Brain pericyte (primary cell): ENCODE data around the gene RFC4.

Source experiments
- DNase-seq: peaks from one replicate; pipeline ENCODE4 v3.0.0-alpha.2; 2012; ENCODE audit warnings: low read depth, low spot score

The RFC4 gene

DNA sequence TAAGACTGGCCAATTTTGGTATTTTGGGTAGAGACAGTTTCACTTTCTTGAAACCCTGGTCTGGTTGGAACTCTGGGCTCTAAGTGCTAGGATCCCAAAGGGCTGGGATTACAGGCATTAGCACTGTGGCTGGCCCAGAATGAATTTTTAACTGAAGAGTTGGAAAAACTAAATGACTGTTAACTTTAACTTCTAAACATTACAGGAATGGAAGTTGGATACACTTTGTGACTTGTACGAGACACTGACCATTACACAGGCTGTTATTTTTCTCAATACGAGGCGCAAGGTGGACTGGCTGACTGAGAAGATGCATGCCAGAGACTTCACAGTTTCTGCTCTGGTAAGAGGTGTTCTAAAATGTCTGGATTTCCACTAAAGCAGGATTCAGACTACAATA, 19.4 kb downstream of the RFC4 start:
- no peak for DNase-seq

DNA sequence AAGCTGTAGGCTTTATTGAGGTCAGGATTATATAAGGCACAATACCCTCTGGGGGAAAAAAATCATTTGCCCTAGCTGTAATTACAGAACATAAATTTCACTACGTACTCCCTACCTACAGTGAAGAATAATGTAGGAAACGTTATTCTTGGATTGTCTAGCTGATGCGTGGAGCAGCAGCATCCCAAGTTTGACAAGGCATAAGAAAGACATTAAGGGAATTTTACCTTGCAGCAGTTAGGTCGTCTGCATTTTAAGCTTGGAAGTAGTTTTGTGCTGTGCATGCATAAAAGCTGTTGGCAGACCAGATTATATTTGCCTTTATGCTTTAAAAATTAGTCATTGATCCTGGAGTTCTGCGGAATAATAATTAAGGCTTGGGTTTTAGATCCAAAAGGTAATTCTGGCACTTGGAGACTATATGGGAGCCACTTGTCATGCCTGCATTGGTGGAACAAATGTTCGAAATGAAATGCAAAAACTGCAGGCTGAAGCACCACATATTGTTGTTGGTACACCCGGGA, 20.7 kb downstream of the RFC4 start:
- no peak for DNase-seq

DNA sequence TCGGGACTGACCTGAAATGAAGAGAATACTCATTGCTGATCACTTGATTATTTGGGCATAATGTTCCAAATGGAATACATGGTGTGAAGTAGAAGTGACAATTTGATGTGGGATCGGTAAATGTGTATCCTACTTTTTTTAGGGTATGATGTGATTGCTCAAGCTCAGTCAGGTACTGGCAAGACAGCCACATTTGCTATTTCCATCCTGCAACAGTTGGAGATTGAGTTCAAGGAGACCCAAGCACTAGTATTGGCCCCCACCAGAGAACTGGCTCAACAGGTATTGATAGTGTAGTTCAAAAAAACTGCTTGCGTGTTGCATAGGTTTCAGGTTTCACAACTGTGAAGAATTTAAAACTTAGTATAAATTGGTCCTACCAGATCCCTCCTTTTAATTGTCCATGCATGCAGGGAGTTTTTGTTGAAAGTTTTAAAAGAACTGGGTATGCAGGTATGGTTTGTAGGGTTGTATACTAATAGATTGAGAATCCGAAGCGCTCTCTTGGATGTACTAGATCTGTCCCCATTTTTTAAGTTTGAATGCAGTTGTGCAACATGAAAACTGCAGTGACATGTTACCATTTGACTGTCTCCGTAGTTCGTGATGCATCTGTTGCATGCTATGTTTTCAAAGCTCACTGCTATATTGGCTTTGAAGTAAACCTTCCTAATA, 21.3 kb downstream of the RFC4 start:
- DNase-seq = no peak

DNA sequence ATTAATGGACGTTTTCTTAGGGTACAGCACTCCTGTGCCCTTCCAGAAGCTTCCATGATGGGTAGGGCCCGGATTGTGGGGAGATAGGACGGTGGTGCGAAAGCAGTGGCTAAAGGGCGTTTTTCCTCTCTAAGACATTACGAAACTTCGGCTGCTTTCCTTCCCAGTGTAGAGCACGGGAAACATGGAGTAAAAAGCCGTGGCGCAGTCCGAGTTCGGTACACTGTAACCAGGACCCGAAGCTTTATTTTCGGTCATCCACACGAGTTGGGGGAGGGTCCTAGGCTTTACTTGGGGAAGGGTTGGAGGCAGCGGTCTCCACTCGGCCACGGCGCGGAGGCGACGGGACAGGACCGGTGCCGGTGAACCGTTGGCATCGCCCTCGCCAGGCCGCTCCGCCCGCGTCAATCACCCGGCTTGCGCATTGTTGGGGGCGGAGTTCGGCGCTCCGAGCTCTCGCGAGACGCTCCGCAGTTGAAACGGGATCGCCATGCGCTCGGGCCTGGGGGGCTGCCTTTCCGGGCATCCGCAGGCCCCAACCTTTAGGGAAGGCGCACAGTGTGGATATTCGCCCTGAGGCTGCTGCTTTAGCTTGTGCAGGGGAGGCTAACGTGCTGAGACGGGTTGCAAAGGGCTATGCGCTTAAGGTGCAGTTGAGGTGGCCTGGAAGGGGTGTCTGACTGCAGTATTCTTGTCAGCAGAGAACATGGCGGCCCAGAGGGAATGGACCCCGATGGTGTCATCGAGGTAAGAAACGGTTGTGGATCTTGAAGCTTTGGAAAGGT, 22.4 kb downstream of the RFC4 start:
- no peak for DNase-seq

DNA sequence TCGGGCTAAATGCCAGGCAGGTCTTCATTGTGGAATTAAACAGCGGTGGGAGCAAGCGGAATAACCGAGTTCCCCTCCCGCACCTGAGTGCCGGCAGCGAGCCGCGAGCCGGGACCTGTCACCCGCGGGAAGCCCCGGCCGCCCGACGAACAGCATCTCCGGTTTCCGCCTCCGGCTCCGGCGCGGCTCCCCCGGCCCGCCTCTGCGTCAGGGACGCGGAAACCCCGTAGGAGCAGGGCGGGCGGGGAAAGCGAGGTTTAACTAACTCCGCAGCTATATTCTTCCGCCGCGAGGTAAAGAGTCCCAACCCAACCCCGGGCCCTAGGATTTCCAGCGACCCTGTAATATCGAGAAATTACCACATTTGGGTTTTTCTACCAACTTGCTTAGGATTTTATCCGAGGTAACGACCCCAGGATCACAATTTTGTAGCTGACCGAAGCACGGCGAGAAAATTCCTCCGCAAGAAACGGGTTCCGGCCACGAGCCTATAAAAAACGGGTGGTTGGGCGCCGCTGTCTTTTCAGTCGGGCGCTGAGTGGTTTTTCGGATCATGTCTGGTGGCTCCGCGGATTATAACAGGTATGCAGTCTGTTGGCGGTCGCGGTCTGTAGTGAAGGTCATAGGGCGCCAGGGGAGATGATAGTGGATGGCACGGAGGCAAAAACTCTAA, 23.1 kb downstream of the RFC4 start, which contains the start of gene EIF4A2:
Gene EIF4A2 (plus strand): TSS at position 520 of the 673 bp plus-strand sequence. CDS start 34 bp downstream, at position 554.
- peak; percentile 59 for DNase-seq

DNA sequence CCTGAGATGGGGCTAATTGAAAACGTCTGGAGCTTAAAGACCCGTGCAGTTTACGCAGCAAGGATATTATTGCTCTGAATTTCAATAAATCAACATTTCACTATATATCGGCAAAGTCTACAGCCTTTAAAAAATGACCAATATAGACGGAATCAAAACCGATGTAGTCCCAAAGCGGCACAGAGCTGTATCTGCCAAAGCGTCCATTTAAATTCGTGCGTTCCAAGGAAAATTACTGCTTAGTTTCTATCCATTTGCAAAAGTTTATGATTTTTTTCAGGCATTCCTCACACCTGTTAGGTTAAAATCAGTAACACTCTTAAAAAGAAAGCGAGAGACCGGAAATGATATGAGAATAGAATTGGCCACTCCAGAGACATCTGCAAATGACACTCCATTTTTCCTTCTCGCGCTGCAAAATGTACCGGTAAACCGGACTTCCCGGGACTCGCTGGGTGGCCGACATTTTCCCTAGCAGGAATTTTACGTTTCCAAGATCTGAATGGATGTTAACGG, 23.7 kb downstream of the RFC4 start:
- DNase-seq = no peak

DNA sequence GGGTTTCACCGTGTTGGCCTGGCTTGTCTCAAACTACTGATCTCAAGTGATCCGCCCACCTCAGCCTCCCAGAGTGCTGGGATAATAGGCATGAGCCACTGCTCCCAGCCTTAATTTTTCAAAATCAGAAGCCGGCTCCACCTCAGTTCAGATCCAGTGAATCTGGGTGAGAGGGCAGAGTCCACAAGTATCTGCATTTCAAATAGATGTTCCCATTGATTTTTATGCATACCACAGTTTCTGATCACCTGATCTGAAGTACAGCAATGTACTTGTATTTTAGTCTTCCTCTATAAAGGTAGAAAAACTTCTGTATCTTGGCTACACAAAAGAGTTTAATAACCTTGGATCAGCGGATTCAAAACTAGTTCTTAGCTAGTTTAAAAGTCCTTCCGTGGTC, 27.1 kb downstream of the RFC4 start:
- DNase-seq = no peak

DNA sequence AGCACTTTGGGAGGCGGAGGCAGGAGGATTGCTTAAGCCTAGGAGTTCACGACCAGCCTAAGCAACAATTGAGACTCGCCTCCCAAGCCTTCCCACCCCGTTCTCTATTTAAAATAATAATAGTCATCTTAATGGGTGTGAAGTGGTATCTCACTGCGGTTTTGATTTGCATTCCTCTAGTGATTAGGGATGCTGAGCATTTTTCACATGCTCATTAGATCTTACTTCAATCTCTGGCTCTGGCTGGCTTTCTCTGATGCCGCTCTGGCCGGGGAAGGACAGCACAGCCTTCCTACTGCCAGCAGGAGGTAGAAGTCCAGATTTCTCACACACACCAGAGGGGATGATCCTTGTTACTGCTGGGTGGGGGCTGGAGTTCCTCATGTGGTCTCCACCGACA, 30.3 kb downstream of the RFC4 start:
- no peak for DNase-seq

DNA sequence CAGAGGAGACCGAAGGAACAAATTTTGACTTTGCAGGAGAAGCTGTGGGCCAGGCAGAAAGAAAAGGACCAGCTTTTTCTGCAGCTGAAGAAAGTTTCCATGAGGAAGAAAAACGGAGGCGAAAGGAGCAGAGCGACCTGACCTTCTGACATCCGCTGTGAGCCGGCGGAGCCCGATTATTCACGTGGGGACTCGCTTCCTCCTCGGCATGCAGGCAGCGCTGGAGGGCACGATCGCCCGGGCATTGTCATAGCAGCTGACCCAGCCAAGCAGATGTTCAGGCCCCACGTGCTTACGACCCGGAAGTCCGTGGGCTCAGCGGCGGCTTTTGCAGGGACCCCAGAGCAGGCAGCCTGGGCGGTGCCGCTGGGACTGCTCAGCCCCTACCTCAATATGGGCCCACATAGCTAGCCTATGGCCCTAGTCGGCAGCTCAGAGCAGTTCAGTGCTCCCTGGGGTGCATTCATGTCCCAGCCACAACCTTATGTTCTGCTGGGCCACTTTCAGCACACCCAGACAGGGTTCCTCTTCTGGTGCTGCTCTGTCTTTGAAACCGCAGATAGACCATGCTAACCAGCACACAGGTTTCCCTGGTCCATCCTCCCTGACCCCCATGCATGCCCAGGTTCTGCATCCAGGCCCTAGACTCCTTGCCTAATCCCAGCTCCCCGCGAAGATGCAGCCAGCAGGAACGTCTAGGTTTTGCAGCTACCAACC, 33.4 kb downstream of the RFC4 start:
- DNase-seq = no peak

DNA sequence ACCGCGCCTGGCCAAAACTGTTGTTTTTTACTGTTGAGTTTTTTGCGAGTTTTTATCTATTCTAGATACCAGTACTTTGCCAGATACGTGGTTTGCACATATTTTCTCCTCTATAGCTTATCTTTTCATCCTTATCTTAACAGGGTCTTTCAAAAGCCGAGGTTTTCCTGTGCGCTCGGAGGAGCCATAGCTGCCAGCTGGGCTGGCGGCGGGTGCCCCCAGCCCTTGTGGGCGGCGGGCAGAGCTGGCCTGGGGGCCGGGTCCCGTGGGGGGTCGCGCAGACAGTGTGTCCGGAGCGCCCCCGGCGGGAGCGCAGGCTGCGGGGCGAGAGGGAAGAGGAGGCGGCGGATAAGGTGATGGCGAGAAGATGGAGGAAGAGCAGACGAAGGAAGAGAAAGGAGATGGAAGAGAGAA, 34.0 kb downstream of the RFC4 start:
- no peak for DNase-seq

DNA sequence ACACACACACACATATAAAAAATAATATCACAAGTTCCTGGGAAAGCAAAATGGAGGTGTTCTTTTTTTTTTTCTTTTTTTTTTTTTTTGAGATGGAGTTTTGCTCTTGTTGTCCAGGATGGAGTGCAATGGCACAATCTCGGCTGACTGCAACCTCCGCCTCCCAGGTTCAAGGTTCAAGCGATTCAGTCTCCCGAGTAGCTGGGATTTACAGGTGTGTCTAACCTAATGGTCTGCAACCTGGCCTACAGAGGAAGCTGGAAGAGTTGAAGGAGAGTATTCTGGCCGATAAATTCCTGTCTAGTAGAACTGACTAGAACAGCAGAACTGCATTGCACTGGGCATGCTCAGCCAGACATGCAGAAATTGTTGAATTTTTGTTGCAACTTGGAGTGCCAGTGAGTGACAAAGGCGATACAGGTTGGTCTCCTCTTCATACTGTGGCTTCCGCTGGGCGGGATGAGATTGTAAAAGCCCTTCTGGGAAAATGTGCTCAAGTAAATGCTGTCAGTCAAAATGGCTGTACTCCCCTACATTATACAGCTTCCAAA, 45.3 kb downstream of the RFC4 start:
- DNase-seq = no peak

DNA sequence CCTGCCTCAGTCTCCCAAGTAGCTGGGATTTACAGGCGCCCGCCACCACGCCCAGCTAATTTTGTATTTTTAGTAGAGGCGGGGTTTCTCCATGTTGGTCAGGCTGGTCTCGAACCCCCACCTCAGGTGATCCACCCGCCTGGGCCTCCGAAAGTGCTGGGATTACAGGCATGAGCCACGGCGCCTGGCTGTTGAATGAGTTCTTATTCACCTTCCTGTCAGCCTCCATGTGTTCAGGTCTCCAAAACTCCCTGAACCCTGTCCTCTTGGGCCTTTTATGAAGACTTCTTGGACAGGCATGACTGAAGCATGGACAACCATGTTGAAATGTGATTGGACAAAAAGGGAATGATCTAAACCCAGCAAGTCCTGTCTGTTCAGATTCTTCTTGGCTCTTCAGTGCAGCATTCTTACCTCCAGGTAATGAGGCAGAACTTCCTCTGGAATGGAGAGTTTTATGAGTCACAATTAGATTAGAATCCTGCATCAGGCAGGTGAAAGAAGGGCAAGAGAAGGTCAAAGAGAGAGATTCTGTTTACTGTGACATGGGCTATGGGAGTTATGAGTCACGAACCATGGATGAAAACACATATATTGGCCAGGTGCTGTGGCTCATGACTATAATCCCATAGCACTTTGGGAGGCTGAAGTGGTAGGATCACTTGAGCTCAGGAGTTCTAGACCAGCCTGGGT, 46.0 kb downstream of the RFC4 start:
- no peak for DNase-seq

DNA sequence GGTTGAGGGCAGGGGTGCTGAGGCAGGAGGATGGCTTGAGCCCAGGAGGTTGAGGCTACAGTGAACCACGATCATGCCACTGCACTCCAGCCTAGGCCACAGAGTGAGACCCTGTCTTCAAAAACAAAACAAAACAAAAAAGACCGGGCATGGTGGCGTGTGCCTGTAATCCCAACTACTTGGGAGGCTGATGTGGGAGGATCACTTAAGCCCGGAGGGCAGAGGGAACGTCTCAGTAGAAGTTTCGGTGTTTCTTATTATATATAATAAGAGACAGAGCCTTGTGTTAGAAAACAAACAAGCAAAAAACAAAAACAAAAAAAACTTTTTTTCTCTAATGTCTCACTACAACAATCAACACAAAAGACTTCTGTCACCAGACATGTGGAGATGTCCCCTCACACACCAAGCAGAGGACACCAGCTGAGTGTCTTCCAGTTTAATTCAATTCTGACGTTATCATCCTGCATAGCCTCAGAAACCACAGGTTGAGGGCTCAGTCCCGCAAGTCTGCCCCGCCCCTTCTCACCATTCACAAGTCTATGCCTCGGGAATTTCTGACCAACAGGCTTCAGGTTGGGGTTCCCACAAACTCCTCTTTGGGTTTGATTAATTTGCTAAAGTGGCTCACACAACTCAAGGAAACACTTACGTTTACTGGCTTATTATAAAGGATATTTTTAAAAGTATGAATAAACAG, 46.9 kb downstream of the RFC4 start:
- DNase-seq = no peak

DNA sequence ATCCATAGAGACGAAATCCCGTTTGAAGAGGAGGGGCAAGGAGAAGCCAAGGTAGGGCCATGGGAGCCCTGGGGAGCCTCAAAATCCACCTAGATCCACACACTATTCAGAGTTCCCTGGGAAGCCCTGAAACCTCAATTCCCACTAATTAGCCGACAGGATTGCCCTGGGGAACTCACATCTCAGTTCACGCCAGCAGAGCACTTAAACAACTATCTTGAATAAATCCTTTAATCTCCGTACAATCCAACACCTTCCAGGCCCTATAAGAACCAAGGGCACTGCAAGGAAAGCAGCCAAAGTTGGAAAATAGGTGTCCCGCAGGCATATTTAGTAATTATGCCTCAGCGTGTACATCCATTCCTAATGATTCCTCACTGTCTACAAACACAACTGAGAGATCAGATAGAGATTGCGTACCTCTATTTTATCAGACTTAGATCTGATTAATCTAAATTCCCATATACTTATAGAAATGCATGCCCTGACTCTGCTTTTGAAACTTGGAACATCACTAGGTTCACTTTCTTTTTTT, 48.5 kb downstream of the RFC4 start:
- no peak for DNase-seq

DNA sequence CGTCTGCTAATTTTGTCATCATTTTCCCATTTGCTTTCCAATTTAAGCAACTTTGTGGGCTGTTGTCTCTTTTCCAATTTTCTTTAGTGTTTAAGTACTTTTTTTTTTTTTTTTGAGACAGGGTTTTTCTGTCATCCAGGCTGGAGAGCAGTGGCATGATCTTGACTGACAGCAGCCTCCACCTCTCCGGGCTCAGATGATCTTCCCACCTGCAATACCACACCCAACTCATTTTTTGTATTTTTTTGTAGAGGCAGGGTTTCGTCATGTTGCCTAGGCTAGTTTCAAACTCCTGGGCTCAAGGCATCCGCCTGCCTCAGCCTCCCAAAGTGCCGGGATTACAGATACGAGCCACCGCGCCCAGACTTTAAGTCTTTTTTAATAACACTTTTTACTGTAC, 49.1 kb downstream of the RFC4 start:
- DNase-seq = no peak

DNA sequence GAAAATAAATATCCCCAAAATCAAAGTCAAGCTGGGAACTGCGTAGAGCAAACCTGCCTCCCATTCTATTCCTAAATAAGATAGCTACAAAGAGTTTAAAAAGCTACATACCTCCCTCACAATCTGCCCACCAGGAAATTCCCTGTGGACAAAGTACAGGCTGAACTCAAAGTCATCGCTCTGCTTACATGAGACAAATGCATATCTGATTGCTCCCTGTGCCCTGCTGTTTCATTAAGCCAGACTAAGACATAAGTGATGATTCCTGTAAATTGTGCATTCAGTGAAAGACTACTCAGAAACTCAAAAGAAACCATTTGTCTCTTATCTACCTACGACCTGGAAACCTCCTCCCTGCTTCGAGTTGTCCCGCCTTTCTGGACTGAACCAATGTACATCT, 51.4 kb downstream of the RFC4 start:
- no peak for DNase-seq

DNA sequence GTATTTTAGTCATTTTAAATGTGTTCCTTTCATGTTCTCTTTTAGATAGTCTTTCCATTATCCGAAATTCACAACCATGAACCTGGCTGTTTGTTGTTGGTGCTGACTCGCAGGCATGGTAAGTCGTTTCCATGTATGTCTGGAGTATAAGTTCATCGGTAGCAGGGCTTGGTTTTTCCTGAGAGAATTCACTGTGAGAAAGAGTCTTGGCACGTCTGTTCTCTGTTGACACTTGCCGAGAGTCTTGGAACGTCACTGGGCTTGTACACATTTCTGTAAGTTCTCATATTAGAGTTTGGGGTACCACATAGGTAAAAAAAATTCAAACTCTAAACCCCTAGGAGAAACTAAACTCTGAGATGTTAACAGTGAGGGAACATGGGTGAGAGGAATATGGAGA, 52.3 kb downstream of the RFC4 start:
- no peak for DNase-seq

DNA sequence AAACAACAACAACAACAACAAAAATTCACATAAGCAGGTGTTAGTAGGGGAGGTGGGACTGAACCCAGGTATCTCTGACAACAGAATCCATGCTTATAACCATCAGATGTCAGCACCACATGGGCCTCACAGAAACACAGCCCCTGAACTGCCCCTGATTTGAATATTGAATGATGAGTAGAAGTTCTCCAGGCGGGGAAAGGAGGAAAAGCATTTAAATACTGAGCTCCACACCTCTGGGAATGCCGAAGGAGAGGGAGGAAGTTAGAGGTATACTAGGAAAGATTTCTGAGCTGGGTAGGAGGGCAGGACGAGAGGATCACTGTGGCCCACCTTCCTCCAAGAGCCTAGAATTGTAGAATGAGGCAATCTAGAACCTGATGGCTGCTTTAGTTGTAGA, 54.8 kb downstream of the RFC4 start:
- DNase-seq = no peak

DNA sequence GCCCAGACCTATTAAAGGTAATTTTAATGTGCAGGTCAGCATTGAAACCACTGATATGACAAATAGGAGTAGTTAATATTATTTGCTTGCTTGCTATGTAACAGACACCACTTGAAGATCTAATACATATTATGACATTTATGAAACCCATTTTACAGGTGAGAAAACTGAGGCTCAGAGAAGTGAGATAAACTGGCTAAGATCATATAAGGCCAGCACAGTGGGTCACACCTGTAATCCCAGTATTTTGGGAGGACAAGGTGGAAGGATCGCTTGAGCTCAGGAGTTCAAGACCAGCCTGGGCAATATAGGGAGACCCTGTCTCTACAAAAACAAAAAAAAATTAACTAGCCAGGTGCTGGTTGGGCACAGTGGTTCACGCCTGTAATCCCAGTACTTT, 56.0 kb downstream of the RFC4 start:
- no peak for DNase-seq

DNA sequence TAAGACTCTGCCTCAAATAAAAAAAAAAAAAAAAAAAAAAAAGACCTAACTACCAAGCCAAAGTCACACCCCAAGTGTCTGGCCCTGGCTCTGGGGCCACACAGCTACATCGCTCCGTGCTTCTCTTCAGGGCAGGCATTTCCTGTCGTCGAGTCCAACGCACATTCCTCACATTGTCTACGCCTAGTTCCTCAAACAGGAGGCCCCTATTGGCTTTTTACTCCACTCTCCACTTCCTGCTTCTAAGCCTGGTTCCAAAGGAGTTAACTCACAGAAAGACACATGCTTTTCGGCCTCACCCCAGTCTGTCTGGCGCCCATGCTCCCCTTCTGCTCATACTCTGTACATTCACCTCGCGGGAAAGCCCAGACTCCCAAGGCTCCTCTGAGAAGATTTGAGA, 60.3 kb downstream of the RFC4 start:
- DNase-seq = no peak
